Measurements from ENCODE around the gene IL17RD. TPM values are rescaled to one million over a fixed set of nuclear protein-coding genes. Genes with fewer than 3 reads are reported as not detected.

Gene IL17RD
- total and polyA plus RNA-seq, 9 of the 15 experiments (the other 6 are each of a cell fraction or from before 2014, with no cell fraction given), result under 0.01 to 0.09 (median 0.04) TPM; not detected in 4

GRCh38 chr3:57078635-57079473, 86.3 kb downstream of the IL17RD start:
- Histone ChIP-seq H4K20me1 (replicated peaks; ENCODE audit: control insufficient read depth, insufficient read depth, low read length) (no peaks in the 10 kb centered on the region), H3K79me2 (ENCODE audit: control insufficient read depth, insufficient read depth, low read length) (no peaks in the 10 kb centered on the region), H3K9ac (ENCODE audit: insufficient read depth in 1 of 2, low read depth in 2 of 2, low read length in 2 of 2) (peak overlapping the region; percentile 51 to 94; a peak in 3 of 4 replicates), H3K4me2 (ENCODE audit: insufficient read depth, low read length) (peak overlapping the region; percentile 80), H3K9me3 (replicated peaks; ENCODE audit: control insufficient read depth, insufficient read depth, low read depth, low read length) (no peaks in the 10 kb centered on the region), H2AFZ (ENCODE audit: low read depth, low read length) (peak overlapping the region; percentile 91), H3K27ac (ENCODE audit: extremely low read depth, low read depth, low read length) (peak overlapping the region; percentile 30; the same call in 1 of the 3 replicates), H3K27me3 (ENCODE audit: control insufficient read depth in 2 of 2, insufficient read depth in 2 of 2, low read length in 2 of 2) (no peaks in the 10 kb centered on the region), H3K9me1 (ENCODE audit: control insufficient read depth, insufficient read depth, low read length) (no peaks in the 10 kb centered on the region), H3K4me1 (replicated peaks in 1 of 2; ENCODE audit: control insufficient read depth in 2 of 2, insufficient read depth in 2 of 2, low read length in 2 of 2) (peaks cover 0 to 17% of the 10 kb centered on the region in 2 experiments; a peak in 3 of 5 replicates), H3K4me3 (peak overlapping the region; percentile 53), H3K36me3 (ENCODE audit: control insufficient read depth, insufficient read depth, low read length) (no peaks in the 10 kb centered on the region)
- DNase-seq (ENCODE audit: extremely low read depth in 1 of 4, low spot score in 3 of 4) (peak; percentile 64 to 91 (median 82)), ATAC-seq (peak; percentile 80), FAIRE-seq (no peak)
- intact Hi-C loops (cut with micrococcal nuclease) (loop anchor here (5.0 kb wide), 1 partner anchor 72 kb away; no protein-coding TSS in a partner anchor), in situ Hi-C loops (cut with MboI) (no loop called here)
- CTCF ChIA-PET (ENCODE audit: low intra/inter-chr PET ratio), result no interaction called here
- WGBS (ENCODE audit: insufficient coverage, low coverage, missing lambda C conversion rate), result under 1% methylated on average over 39 of the region's 91 CpGs
- POLR2A ChIA-PET, result no interaction called here
- TSS peak; percentile 48 for BruUV-seq (replicated peaks)
- TF ChIP-seq HOXB6 (CRISPR knock-in tag; IDR thresholded peaks at IDR 0.05; ENCODE audit: borderline replicate concordance) (no peak), NR2C2 (CRISPR knock-in tag; IDR thresholded peaks at IDR 0.05) (no peak), NR2C2 (tag; IDR thresholded peaks at IDR 0.05) (peak; percentile 45; the same call in 1 of the 2 replicates), ZBTB7A (IDR thresholded peaks at IDR 0.05; ENCODE audit: borderline replicate concordance, control insufficient read depth, low read depth, low read length) (peak; percentile 32; the same call in 1 of the 2 replicates), SMAD4 (CRISPR knock-in tag; conservative IDR thresholded peaks at IDR 0.05) (0 out of 2 replicates have a peak, but pooled peaks have one; percentile 24), CXXC5 (CRISPR knock-in tag; IDR thresholded peaks at IDR 0.05) (no peak), CREM (IDR thresholded peaks at IDR 0.05; ENCODE audit: low read depth) (0 out of 2 replicates have a peak, but pooled peaks have one; percentile 21), RBFOX2 (IDR thresholded peaks at IDR 0.05; ENCODE audit: low read depth, low read length) (peak; percentile 32; the same call in 1 of the 2 replicates), L3MBTL2 (IDR thresholded peaks at IDR 0.05) (peak; percentile 56; the same call in 1 of the 2 replicates), PREB (CRISPR knock-in tag; IDR thresholded peaks at IDR 0.05) (no peak), HNRNPL (IDR thresholded peaks at IDR 0.05; ENCODE audit: low read depth, low read length) (0 out of 2 replicates have a peak, but pooled peaks have one; percentile 45), RBM22 (IDR thresholded peaks at IDR 0.05; ENCODE audit: low read depth, low read length, poor library complexity, severe bottlenecking) (no peak)
- TF ChIP-seq, protein P1, sequence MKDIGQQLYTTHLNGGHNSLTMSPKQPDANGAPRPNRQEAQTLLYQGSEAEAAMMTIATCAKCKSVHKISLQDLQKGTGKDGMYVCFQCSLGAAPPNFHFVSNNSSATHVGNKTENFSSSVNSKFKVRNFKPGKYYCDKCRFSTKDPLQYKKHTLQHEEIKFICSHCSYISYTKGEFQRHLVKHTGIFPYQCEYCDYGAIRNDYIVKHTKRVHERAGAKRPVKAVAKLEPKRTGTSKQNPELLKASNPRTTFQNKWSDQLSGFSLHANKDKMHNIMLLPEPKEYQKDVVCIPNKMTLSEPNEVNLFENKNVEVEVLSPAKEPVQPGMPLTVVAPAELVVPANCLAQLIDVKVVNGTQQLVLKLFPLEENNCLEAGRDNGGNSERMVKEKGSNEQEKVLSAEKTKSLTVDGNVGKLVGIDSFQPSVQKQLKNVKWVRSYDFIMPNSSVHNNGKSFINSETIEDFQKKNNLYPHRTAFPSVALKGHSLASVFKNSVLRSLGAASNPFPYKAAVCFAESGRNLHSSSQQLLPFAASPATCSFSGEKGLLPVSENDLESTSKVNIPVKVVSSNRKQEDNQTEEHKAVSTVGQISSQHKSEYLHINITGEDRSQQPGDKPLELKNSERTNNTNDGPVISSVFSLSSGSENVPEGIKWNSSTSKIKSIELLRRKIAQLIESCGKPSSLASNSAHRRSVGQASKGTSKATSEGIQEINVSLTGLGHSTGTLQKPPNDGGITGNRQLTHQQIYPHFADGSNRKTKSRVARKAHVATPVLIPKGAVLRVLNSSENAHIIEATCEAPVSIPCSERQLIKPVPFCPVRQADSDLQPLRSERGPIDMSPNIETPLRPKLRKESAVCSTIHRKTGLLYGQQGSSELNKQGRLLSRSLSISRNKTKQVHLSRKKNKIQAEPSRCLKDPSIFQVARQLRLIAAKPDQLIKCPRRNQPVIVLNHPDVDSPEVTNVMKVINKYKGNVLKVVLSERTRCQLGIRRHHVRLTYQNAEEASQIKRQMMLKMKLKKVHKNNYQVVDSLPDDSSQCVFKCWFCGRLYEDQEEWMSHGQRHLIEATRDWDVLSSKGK (CRISPR knock-in tag; IDR thresholded peaks at IDR 0.05), result no peak
- TF ChIP-seq, protein P2, sequence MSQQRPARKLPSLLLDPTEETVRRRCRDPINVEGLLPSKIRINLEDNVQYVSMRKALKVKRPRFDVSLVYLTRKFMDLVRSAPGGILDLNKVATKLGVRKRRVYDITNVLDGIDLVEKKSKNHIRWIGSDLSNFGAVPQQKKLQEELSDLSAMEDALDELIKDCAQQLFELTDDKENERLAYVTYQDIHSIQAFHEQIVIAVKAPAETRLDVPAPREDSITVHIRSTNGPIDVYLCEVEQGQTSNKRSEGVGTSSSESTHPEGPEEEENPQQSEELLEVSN (IDR thresholded peaks at IDR 0.05; ENCODE audit: borderline replicate concordance in 1 of 2, extremely low read depth in 1 of 2, insufficient read depth in 1 of 2, insufficient read length in 1 of 2, low read depth in 1 of 2, low read length in 1 of 2, poor library complexity in 1 of 2, severe bottlenecking in 1 of 2), result peak; percentile 60 to 69

All from K562 (cell line).